ENCODE measurements around the gene GTPBP3. TPM values are rescaled to one million over a fixed set of nuclear protein-coding genes. Genes with fewer than 3 reads are reported as not detected.

GTPBP3 gene
- total and polyA plus RNA-seq, 2 of the 8 experiments (the other 6 are each of a cell fraction or from before 2014, with no cell fraction given): 30.4 to 56.0 TPM

GRCh38 chr19:17336872-17337674, at the start of gene GTPBP3 (continued):
- TF ChIP-seq ASH2L (IDR thresholded peaks at IDR 0.05; ENCODE audit: low read length) (peak; percentile 82), EP300 (IDR thresholded peaks at IDR 0.05; ENCODE audit: borderline replicate concordance in 1 of 2, low read depth in 2 of 2, low read length in 2 of 2) (no peak), PHF8 (conservative IDR thresholded peaks at IDR 0.05; ENCODE audit: low read depth, low read length) (0 out of 2 replicates have a peak, but pooled peaks have one; percentile 38), CTBP2 (IDR thresholded peaks at IDR 0.05; ENCODE audit: borderline replicate concordance, insufficient read depth, insufficient read length, low read length) (no peak), CBX8 (IDR thresholded peaks at IDR 0.05; ENCODE audit: borderline replicate concordance, low read depth, low read length) (no peak), CEBPB (IDR thresholded peaks at IDR 0.05; ENCODE audit: low read depth, low read length) (no peak), BACH1 (IDR thresholded peaks at IDR 0.05; ENCODE audit: low read length) (no peak), BRCA1 (IDR thresholded peaks at IDR 0.05; ENCODE audit: low read depth, low read length) (no peak), ATF3 (IDR thresholded peaks at IDR 0.05; ENCODE audit: insufficient read depth, low read depth, low read length) (no peak), YY1 (IDR thresholded peaks at IDR 0.05; ENCODE audit: low read depth, low read length) (no peak; the same call in 1 of the 2 replicates), CBX5 (IDR thresholded peaks at IDR 0.05; ENCODE audit: low read depth, low read length) (no peak), BCL11A (IDR thresholded peaks at IDR 0.05; ENCODE audit: low read depth in 2 of 2, low read length in 2 of 2) (no peak), GABPA (IDR thresholded peaks at IDR 0.05; ENCODE audit: borderline replicate concordance, insufficient read depth, low read length) (peak; percentile 86), CHD2 (IDR thresholded peaks at IDR 0.05; ENCODE audit: low read length) (peak; percentile 71), EGR1 (IDR thresholded peaks at IDR 0.05; ENCODE audit: borderline replicate concordance, low read depth, low read length) (0 out of 2 replicates have a peak, but pooled peaks have one; percentile 16), KDM4A (IDR thresholded peaks at IDR 0.05; ENCODE audit: low read depth, low read length, severe bottlenecking) (no peak), CTCF (IDR thresholded peaks at IDR 0.05; ENCODE audit: control extremely low read depth in 1 of 3, insufficient read depth in 1 of 3, low read depth in 1 of 3, low read length in 3 of 3) (no peak), TBP (IDR thresholded peaks at IDR 0.05; ENCODE audit: low read depth, low read length) (peak; percentile 67), E2F6 (IDR thresholded peaks at IDR 0.05) (peak; percentile 97), ZNF274 (IDR thresholded peaks at IDR 0.05; ENCODE audit: borderline replicate concordance, extremely low read depth, low read length) (no peak)
